Psoas muscle (tissue), 8 donors: ENCODE measurements around the gene BBS9. TPM values are rescaled to one million over a fixed set of nuclear protein-coding genes. Genes with fewer than 3 reads are reported as not detected.

ENCODE experiments used
- ATAC-seq, 4 donors: fragments of 200-7000 bp; cut with Tn5 transposase; one replicate each; pipeline ENCODE4 v1.9.1; 2020; ENCODE audit warnings: moderate library complexity in 3 of 4, mild to moderate bottlenecking in 2 of 4
- DNase-seq, 2 donors: peaks; one replicate each; pipeline ENCODE4 v3.0.0-alpha.2; 2020
- H3K27ac ChIP-seq: fragments of 200-600 bp; one replicate; pipeline ENCODE4 v1.8.0; 2022
- H3K27me3 ChIP-seq, 3 donors: fragments of 200-600 bp in 1 of 3; one replicate each; pipeline versions ENCODE4 v1.6.1 to v1.8.0; 2013 to 2022; ENCODE audit warnings: low read length in 2 of 3, mild to moderate bottlenecking in 2 of 3, moderate library complexity in 1 of 3; ENCODE audit not compliant: insufficient read depth in 3 of 3
- H3K36me3 ChIP-seq, 2 donors: fragments of 200-600 bp in 1 of 2; one replicate each; pipeline versions ENCODE4 v1.6.1 to v1.8.0; 2013 to 2022; ENCODE audit warnings: low read depth in 1 of 2, mild to moderate bottlenecking in 1 of 2, moderate library complexity in 1 of 2; ENCODE audit not compliant: insufficient read depth in 1 of 2
- H3K4me1 ChIP-seq: fragments of 200-600 bp; one replicate; pipeline ENCODE4 v1.8.0; 2022
- H3K4me3 ChIP-seq: fragments of 200-600 bp; one replicate; pipeline ENCODE4 v1.8.0; 2022; ENCODE audit warnings: mild to moderate bottlenecking
- H3K9me3 ChIP-seq: fragments of 200-600 bp; one replicate; pipeline ENCODE4 v1.8.0; 2022
- WGBS, 3 donors: extraction: QIAGEN DNeasy Blood & Tissue Kit; methylation state at CpG; one replicate each; pipeline versions ENCODE4 v1.1.6 to v1.1.7; 2013; 5-methylcytosine and 5-hydroxymethylcytosine counted together
- intact Hi-C, 2 donors: fragments of 100-400 bp; cut with DNase I; formaldehyde crosslinking; loops; one replicate each; pipeline versions ENCODE4 v1.11.0 to v1.14.2; 2022
- polyA plus RNA-seq, 3 donors: library from polyadenylated mRNA; stranded (reverse); fragments of 200-250 nt; gene quantifications; one replicate each; pipeline ENCODE4 v1.2.3, GENCODE V29; 2013
- total RNA-seq, 4 donors: library from RNA; stranded (reverse); fragmentation: NEBNext Ultra II Directional in 2 of 4; extraction: Animal tissue kit (Norgen Biotek cat#: 25700) in 2 of 4; gene quantifications; one replicate each; pipeline versions ENCODE4 v1.2.1 to v1.2.4, GENCODE V29; 2021 to 2023
- TF ChIP-seq, protein P1 (sequence below): fragments of 200-600 bp; IDR thresholded peaks from one replicate; pipeline ENCODE4 v1.8.0; 2022; ENCODE audit warnings: antibody characterized with exemption
- donor health status: healthy with polysubstance abuse.
- donor health status: DM: no; HTN: no; CAD: no; lungs with moderate emphysema.
- donor health status: Bipolar disorder and iron deficiency.
- donor health status: healthy.
- donor health status: DM: yes; HTN: yes; CAD: no.
- donor health status: DM: no; HTN: no; CAD: no.
- donor health status: DM: no; HTN: no; CAD: no.
- donor health status: DM: yes; HTN: yes; CAD: no.

BBS9 gene
- total and polyA plus RNA-seq, 7 donors, result 2.7 to 7.3 (median 4.1) TPM

GRCh38 chr7:33276729-33277128 is 147.4 kb downstream of the BBS9 start:
- H3K4me1 ChIP-seq, result no peaks in the 10 kb centered on the region
- H3K36me3 ChIP-seq, result peaks cover 0 to 2% of the 10 kb centered on the region in 2 donors
- DNase-seq, result no peak
- H3K27ac ChIP-seq, result no peak overlapping the region
- no peaks in the 10 kb centered on the region for H3K27me3 ChIP-seq
- WGBS, 3 donors, result 97 to 98% (median 97%) methylated on average over 2 of the region's 2 CpGs
- intact Hi-C loops, result no loop called here
- no peak for ATAC-seq
- H3K9me3 ChIP-seq, result peaks cover 14% of the 10 kb centered on the region
- no peak overlapping the region for H3K4me3 ChIP-seq
- TF ChIP-seq, protein P1, sequence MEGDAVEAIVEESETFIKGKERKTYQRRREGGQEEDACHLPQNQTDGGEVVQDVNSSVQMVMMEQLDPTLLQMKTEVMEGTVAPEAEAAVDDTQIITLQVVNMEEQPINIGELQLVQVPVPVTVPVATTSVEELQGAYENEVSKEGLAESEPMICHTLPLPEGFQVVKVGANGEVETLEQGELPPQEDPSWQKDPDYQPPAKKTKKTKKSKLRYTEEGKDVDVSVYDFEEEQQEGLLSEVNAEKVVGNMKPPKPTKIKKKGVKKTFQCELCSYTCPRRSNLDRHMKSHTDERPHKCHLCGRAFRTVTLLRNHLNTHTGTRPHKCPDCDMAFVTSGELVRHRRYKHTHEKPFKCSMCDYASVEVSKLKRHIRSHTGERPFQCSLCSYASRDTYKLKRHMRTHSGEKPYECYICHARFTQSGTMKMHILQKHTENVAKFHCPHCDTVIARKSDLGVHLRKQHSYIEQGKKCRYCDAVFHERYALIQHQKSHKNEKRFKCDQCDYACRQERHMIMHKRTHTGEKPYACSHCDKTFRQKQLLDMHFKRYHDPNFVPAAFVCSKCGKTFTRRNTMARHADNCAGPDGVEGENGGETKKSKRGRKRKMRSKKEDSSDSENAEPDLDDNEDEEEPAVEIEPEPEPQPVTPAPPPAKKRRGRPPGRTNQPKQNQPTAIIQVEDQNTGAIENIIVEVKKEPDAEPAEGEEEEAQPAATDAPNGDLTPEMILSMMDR, result no peak

- intact Hi-C loops, result no loop called here
- ATAC-seq (no peak), DNase-seq (no peak)
- Histone ChIP-seq H3K36me3 (peaks cover 0 to 2% of the 10 kb centered on the region in 2 donors), H3K9me3 (peaks cover 14% of the 10 kb centered on the region), H3K27ac (no peak overlapping the region), H3K4me3 (no peak overlapping the region), H3K27me3 (no peaks in the 10 kb centered on the region), H3K4me1 (no peaks in the 10 kb centered on the region)
- WGBS, 3 donors, result 98 to 99% (median 98%) methylated on average over 3 of the region's 3 CpGs
- TF ChIP-seq, protein P1, result no peak
These were observed 148.7 kb downstream of the BBS9 start for GRCh38 chr7:33278095-33278494.

GRCh38 chr7:33286501-33286900 is 157.1 kb downstream of the BBS9 start:
- Histone ChIP-seq H3K36me3 (no peaks in the 10 kb centered on the region), H3K4me1 (no peaks in the 10 kb centered on the region), H3K4me3 (no peak overlapping the region), H3K9me3 (peaks cover 4% of the 10 kb centered on the region), H3K27ac (no peak overlapping the region), H3K27me3 (no peaks in the 10 kb centered on the region)
- DNase-seq (no peak), ATAC-seq (no peak)
- TF ChIP-seq, protein P1, result no peak
- intact Hi-C loops, result no loop called here
- WGBS, 3 donors, result 70 to 78% (median 75%) methylated on average over 1 of the region's 1 CpG

DNA sequence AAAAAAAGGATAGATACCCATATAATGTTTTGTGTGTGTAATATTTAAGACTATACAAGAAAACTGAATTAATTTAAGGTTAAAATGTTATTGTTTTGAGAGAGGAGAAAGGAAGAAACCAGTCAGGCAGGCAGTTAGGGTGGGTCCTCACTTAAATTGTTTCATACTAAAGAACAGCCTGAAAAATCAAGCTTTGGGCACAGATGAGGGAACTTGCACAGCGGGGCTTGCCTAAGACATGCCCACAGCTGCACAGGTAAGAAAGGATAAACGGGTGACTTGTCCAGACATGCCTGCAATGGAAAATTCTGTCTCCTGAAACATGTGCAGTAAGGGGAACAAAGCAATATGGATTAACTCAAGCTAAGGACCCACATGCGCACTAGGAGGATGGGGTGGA is 158.4 kb downstream of the BBS9 start:
- ATAC-seq, result no peak
- peaks cover 4% of the 10 kb centered on the region for H3K9me3 ChIP-seq
- intact Hi-C loops, result no loop called here
- no peak for DNase-seq
- no peak overlapping the region for H3K4me3 ChIP-seq
- 96 to 97% (median 96%) methylated on average over 3 of the region's 3 CpGs for WGBS, 3 donors
- H3K27me3 ChIP-seq, result no peaks in the 10 kb centered on the region
- H3K4me1 ChIP-seq, result no peaks in the 10 kb centered on the region
- H3K27ac ChIP-seq, result no peak overlapping the region
- H3K36me3 ChIP-seq, result no peaks in the 10 kb centered on the region
- TF ChIP-seq, protein P1, result no peak

DNA sequence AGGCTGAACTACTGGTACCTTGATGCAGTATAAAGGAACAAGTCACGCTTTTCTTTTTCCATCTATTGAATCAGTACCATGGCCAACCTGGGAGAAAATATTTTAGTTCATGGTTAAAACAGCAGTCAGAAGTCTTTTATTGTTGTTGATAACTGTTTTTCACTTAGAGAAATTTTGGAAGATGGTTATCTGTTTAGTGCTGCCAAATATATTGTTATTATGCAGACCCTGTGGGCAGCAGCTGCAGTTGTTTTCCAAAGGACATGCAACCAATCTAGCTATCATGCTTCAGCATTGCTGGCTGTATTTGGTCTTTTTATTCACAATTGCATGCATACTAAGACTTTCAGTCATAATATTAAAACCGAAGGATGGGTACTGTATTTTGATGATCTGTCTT is 169.5 kb downstream of the BBS9 start:
- peaks cover 31% of the 10 kb centered on the region for H3K9me3 ChIP-seq
- TF ChIP-seq, protein P1, result no peak
- H3K4me3 ChIP-seq, result no peak overlapping the region
- no peak overlapping the region for H3K27ac ChIP-seq
- no peaks in the 10 kb centered on the region for H3K27me3 ChIP-seq
- intact Hi-C loops, result no loop called here
- no peak for DNase-seq
- no peaks in the 10 kb centered on the region for H3K4me1 ChIP-seq
- 57 to 81% (median 72%) methylated on average over 2 of the region's 2 CpGs for WGBS, 3 donors
- ATAC-seq, result no peak
- no peaks in the 10 kb centered on the region for H3K36me3 ChIP-seq
